ENCODE data around the gene CFAP70.
A peak's percentile ranks its signal among the peaks of the same experiment; 100 is the strongest.

The CFAP70 gene

DNA sequence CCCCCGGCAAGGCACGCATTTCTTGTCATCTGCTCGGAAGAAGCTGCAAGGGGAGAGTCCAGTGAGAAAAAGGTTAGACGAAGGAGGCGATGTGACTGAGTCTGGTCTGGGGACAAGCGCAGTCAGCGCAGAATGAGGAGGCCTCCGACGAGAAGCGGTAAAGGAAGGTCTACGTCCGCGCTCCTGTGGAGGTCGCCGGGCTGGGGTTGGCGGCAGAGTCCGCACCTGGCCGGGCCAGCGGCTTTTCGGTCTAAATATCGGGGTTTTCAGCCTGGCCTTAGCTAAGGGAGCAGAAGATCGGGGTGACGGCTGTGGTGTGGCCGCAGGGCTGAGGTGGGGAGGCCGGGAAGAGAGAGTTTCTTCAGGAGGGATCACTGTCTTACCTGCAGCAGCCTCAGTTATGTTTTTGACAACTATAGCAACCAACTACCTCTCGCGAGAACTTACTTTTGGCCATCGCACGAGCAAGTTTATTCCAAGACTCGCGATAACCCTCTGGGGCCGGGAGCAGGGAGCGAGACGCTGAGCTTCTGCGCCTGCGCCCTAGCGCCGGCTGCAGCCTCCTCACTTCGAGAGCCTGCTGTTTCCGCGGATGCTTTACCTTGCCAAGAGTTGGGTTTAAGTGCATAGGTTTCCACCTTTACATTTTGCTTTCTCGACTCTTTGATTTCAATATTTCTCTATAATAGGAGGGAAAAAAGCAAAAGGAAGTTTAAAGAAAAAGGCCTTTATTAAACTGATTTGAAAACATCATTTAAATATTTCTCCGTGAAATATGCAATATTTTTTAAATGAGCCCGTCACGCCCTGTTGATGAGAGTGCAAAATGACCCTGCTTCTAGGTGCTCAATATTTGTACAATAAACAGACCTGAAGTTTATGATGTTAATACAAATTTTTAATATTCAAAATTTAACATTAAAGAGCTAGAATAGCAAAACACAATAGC, at the start of gene CFAP70:
Gene CFAP70 (minus strand): TSS at position 534 of the 949 bp plus-strand sequence. CDS start 4,068 bp downstream, outside the sequence.
- H4K20me1 ChIP-seq (ENCODE audit: insufficient read depth, low read length) = no peaks in the 10 kb centered on the region
- H3K27me3 ChIP-seq (ENCODE audit: low read depth, low read length) = peaks cover 6% of the 10 kb centered on the region; the same call in 1 of the 2 replicates
- peak within 1 kb of the TSS; percentile 97 for H3K4me3 ChIP-seq (ENCODE audit: low read length)
- no peaks in the 10 kb centered on the region for H3K36me3 ChIP-seq (replicated peaks; ENCODE audit: low read depth, low read length)
- peak within 1 kb of the TSS; percentile 96 for H2AFZ ChIP-seq (ENCODE audit: low read depth, low read length)
- H3K4me1 ChIP-seq (ENCODE audit: low read length) = peaks cover 8% of the 10 kb centered on the region; the same call in 1 of the 2 replicates
- peak within 1 kb of the TSS; percentile 67 for H3K9ac ChIP-seq (ENCODE audit: low read length)
- peak within 1 kb of the TSS; percentile 98 for H3K4me2 ChIP-seq (ENCODE audit: low read length)
- H3K27ac ChIP-seq (ENCODE audit: low read length) = no peak within 1 kb of the TSS
- H3K79me2 ChIP-seq (ENCODE audit: low read length) = no peaks in the 10 kb centered on the region
- H3K9me3 ChIP-seq (ENCODE audit: insufficient read depth, low read length) = no peaks in the 10 kb centered on the region
- no peak for TF ChIP-seq EZH2phosphoT487 (IDR thresholded peaks at IDR 0.05; ENCODE audit: low read depth)
- TF ChIP-seq, protein P1, sequence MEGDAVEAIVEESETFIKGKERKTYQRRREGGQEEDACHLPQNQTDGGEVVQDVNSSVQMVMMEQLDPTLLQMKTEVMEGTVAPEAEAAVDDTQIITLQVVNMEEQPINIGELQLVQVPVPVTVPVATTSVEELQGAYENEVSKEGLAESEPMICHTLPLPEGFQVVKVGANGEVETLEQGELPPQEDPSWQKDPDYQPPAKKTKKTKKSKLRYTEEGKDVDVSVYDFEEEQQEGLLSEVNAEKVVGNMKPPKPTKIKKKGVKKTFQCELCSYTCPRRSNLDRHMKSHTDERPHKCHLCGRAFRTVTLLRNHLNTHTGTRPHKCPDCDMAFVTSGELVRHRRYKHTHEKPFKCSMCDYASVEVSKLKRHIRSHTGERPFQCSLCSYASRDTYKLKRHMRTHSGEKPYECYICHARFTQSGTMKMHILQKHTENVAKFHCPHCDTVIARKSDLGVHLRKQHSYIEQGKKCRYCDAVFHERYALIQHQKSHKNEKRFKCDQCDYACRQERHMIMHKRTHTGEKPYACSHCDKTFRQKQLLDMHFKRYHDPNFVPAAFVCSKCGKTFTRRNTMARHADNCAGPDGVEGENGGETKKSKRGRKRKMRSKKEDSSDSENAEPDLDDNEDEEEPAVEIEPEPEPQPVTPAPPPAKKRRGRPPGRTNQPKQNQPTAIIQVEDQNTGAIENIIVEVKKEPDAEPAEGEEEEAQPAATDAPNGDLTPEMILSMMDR (IDR thresholded peaks at IDR 0.05; ENCODE audit: low read depth, low read length) = no peak

DNA sequence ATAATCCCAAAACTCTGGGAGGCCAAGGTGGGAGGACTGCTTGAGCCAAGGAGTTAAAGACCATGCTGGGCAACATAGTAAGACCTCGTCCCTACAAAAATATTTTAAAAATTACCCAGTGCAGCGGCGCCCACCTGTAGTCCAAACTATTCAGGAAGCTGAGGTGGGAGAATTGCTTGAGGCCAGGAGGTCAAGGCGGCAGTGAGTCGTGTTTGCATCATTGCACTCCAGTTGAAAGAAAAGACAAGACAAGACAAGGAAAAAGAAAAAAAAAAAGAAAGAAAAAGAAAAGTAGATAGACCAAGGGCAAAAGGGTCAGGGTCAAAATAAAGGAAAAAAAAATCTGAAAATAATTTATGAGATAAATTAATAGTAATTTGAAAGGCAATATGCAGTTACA, 49.4 kb upstream of the CFAP70 start:
- peaks cover 4% of the 10 kb centered on the region for H4K20me1 ChIP-seq (ENCODE audit: insufficient read depth, low read length)
- no peak overlapping the region for H3K9ac ChIP-seq (ENCODE audit: low read length)
- H3K4me2 ChIP-seq (ENCODE audit: low read length) = no peak overlapping the region
- H3K4me3 ChIP-seq (ENCODE audit: low read length) = no peak overlapping the region
- H3K27ac ChIP-seq (ENCODE audit: low read length) = no peak overlapping the region
- peaks cover 96% of the 10 kb centered on the region for H3K79me2 ChIP-seq (ENCODE audit: low read length)
- H3K27me3 ChIP-seq (ENCODE audit: low read depth, low read length) = no peaks in the 10 kb centered on the region
- H2AFZ ChIP-seq (ENCODE audit: low read depth, low read length) = no peak overlapping the region
- no peaks in the 10 kb centered on the region for H3K36me3 ChIP-seq (replicated peaks; ENCODE audit: low read depth, low read length)
- H3K9me3 ChIP-seq (ENCODE audit: insufficient read depth, low read length) = no peaks in the 10 kb centered on the region
- TF ChIP-seq, protein P1 (IDR thresholded peaks at IDR 0.05; ENCODE audit: low read depth, low read length) = no peak
- TF ChIP-seq EZH2phosphoT487 (IDR thresholded peaks at IDR 0.05; ENCODE audit: low read depth) = no peak
- no peaks in the 10 kb centered on the region for H3K4me1 ChIP-seq (ENCODE audit: low read length)

DNA sequence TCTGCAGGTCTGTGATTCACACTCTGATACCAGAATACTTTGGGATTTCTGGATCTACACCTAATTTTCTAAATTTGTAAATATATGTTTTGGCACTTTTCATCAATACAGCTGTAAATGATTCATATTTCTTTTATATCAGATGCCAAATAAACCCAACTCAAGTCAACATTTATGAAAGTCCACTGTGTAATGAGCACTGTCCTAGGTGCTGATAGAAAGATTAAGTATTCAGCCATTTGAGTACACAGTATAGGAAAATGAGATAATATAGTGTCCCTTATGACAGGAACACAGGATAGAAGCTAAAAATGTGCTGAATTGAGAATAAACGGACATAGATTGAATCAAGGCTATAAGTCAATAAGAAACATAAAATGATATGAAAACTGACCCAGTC, 48.8 kb upstream of the CFAP70 start:
- H4K20me1 ChIP-seq (ENCODE audit: insufficient read depth, low read length) = peaks cover 4% of the 10 kb centered on the region
- H3K79me2 ChIP-seq (ENCODE audit: low read length) = peaks cover 96% of the 10 kb centered on the region
- H2AFZ ChIP-seq (ENCODE audit: low read depth, low read length) = no peak overlapping the region

DNA sequence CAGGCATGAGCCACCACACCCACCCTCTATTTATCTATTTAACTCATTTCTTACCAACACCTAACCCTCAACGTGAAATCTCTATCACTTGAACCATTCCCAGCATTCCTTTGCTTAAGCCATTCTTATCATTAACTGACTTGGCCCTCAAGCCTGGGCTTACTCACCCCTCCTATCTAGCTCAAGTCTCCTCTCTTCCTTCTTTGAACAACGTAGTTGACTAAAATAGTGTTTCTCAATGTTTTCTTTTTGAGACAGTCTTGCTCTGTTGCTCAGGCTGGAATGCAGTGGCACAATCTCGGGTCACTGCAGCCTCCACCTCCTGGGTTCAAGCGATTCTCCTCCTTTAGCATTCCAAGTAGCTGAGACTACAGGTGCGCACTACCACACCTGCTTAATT, 48.2 kb upstream of the CFAP70 start:
- no peak overlapping the region for H3K4me2 ChIP-seq (ENCODE audit: low read length)
- peaks cover 96% of the 10 kb centered on the region for H3K79me2 ChIP-seq (ENCODE audit: low read length)
- no peaks in the 10 kb centered on the region for H3K9me3 ChIP-seq (ENCODE audit: insufficient read depth, low read length)
- no peak overlapping the region for H2AFZ ChIP-seq (ENCODE audit: low read depth, low read length)
- H3K27ac ChIP-seq (ENCODE audit: low read length) = no peak overlapping the region
- TF ChIP-seq, protein P1 (IDR thresholded peaks at IDR 0.05; ENCODE audit: low read depth, low read length) = no peak
- no peak for TF ChIP-seq EZH2phosphoT487 (IDR thresholded peaks at IDR 0.05; ENCODE audit: low read depth)
- H3K9ac ChIP-seq (ENCODE audit: low read length) = no peak overlapping the region
- H3K36me3 ChIP-seq (replicated peaks; ENCODE audit: low read depth, low read length) = no peaks in the 10 kb centered on the region
- no peaks in the 10 kb centered on the region for H3K27me3 ChIP-seq (ENCODE audit: low read depth, low read length)
- no peaks in the 10 kb centered on the region for H3K4me1 ChIP-seq (ENCODE audit: low read length)
- peaks cover 4% of the 10 kb centered on the region for H4K20me1 ChIP-seq (ENCODE audit: insufficient read depth, low read length)
- no peak overlapping the region for H3K4me3 ChIP-seq (ENCODE audit: low read length)

More for the DNA sequence above, 48.8 kb upstream of the CFAP70 start:
- Histone ChIP-seq H3K4me3 (ENCODE audit: low read length) (no peak overlapping the region), H3K9me3 (ENCODE audit: insufficient read depth, low read length) (no peaks in the 10 kb centered on the region), H3K4me1 (ENCODE audit: low read length) (no peaks in the 10 kb centered on the region), H3K27ac (ENCODE audit: low read length) (no peak overlapping the region), H3K9ac (ENCODE audit: low read length) (no peak overlapping the region), H3K4me2 (ENCODE audit: low read length) (no peak overlapping the region), H3K36me3 (replicated peaks; ENCODE audit: low read depth, low read length) (no peaks in the 10 kb centered on the region), H3K27me3 (ENCODE audit: low read depth, low read length) (no peaks in the 10 kb centered on the region)
- TF ChIP-seq EZH2phosphoT487 (IDR thresholded peaks at IDR 0.05; ENCODE audit: low read depth) = no peak
- TF ChIP-seq, protein P1 (IDR thresholded peaks at IDR 0.05; ENCODE audit: low read depth, low read length) = no peak
